H1 (cell line): ENCODE measurements around the gene TOMM40L. TPM values are rescaled to one million over a fixed set of nuclear protein-coding genes. Genes with fewer than 3 reads are reported as not detected.

Experiments
- CTCF ChIA-PET: fragments of 300-600 bp; sonication (Branson Sonifier 250); formaldehyde crosslinking; loops from one replicate; lab custom pipeline; 2021; ENCODE audit not compliant: partially characterized antibody; lab: Charles Lee
- POLR2A ChIA-PET: fragments of 300-600 bp; sonication (Branson Sonifier 250); formaldehyde crosslinking; loops from one replicate; lab custom pipeline; 2021; ENCODE audit warnings: inconsistent platforms; ENCODE audit not compliant: partially characterized antibody; lab: Charles Lee
- DNase-seq, 2 experiments: peaks; one replicate each; pipeline versions ENCODE4 v3.0.0 to v3.0.0-alpha.2; 2010 to 2022; ENCODE audit warnings: low spot score in 2 of 2, low read depth in 1 of 2, mixed read lengths in 1 of 2
- FAIRE-seq: peaks from 2 replicates; lab custom pipeline; 2011; peaks lifted over from hg19 to GRCh38; lab: Jason Lieb, UNC
- H2AFZ ChIP-seq: 2 replicates; pipeline ENCODE4 v1.8.1; 2012; ENCODE audit warnings: low read length, inconsistent platforms
- H2AK5ac ChIP-seq: 2 replicates; pipeline ENCODE4 v1.6.1; 2013; ENCODE audit warnings: low read depth, low read length
- H2BK120ac ChIP-seq: replicated peaks from 2 replicates; pipeline ENCODE3; 2013; ENCODE audit warnings: low read depth, low read length, inconsistent platforms
- H2BK12ac ChIP-seq: 2 replicates; pipeline ENCODE4 v1.6.1; 2013; ENCODE audit warnings: low read depth, low read length
- H2BK15ac ChIP-seq: 2 replicates; pipeline ENCODE4 v1.6.1; 2013; ENCODE audit warnings: low read length
- H2BK20ac ChIP-seq: 2 replicates; pipeline ENCODE4 v1.6.1; 2013; ENCODE audit warnings: low read length
- H2BK5ac ChIP-seq: 2 replicates; pipeline ENCODE4 v1.6.1; 2013; ENCODE audit warnings: low read depth, low read length
- H3K14ac ChIP-seq: 2 replicates; pipeline ENCODE4 v1.6.1; 2013; ENCODE audit warnings: inconsistent platforms; ENCODE audit not compliant: insufficient read length
- H3K18ac ChIP-seq: 2 replicates; pipeline ENCODE4 v1.6.1; 2013; ENCODE audit warnings: low read length; ENCODE audit errors: extremely low read depth
- H3K23ac ChIP-seq: 2 replicates; pipeline ENCODE4 v1.6.1; 2013; ENCODE audit warnings: inconsistent platforms; ENCODE audit not compliant: insufficient read length
- H3K23me2 ChIP-seq: 2 replicates; pipeline ENCODE4 v1.6.1; 2013; ENCODE audit warnings: low read depth, low read length
- H3K27ac ChIP-seq: 2 replicates; pipeline ENCODE4 v1.6.1; 2011; ENCODE audit warnings: low read depth, low read length, inconsistent platforms
- H3K27me3 ChIP-seq, 4 experiments: replicated peaks in 1 of 4; 1 replicate in 1 of 4; 2 replicates in 3 of 4; pipeline versions ENCODE4 v1.6.1 to v1.8.1; 2011 to 2013; ENCODE audit warnings: low read length in 3 of 4, mild to moderate bottlenecking in 3 of 4, inconsistent platforms in 2 of 4, mixed read lengths in 2 of 4, moderate library complexity in 1 of 4; ENCODE audit not compliant: control insufficient read depth in 3 of 4, insufficient read depth in 3 of 4; ENCODE audit errors: extremely low read depth in 1 of 4
- H3K36me3 ChIP-seq, 4 experiments: 2 replicates each; pipeline versions ENCODE4 v1.6.1 to v1.8.1; 2011 to 2013; ENCODE audit warnings: mild to moderate bottlenecking in 4 of 4, low read length in 3 of 4, moderate library complexity in 2 of 4, control low read depth in 1 of 4, inconsistent platforms in 1 of 4; ENCODE audit not compliant: insufficient read depth in 4 of 4, control insufficient read depth in 2 of 4
- H3K4ac ChIP-seq: replicated peaks from 2 replicates; pipeline ENCODE3; 2013; ENCODE audit warnings: low read length, low read depth, mixed read lengths, inconsistent platforms; ENCODE audit not compliant: insufficient read length
- H3K4me1 ChIP-seq, 4 experiments: replicated peaks in 1 of 4; 1 replicate in 1 of 4; 2 replicates in 3 of 4; pipeline versions ENCODE4 v1.6.1 to v1.8.1; 2011 to 2013; ENCODE audit warnings: low read length in 3 of 4, inconsistent platforms in 2 of 4, mixed read lengths in 1 of 4; ENCODE audit not compliant: insufficient read depth in 4 of 4, control insufficient read depth in 3 of 4
- H3K4me2 ChIP-seq, 2 experiments: 2 replicates each; pipeline versions ENCODE4 v1.6.1 to v1.8.1; 2011 to 2013; ENCODE audit warnings: low read depth in 2 of 2, low read length in 2 of 2, control low read depth in 1 of 2, inconsistent platforms in 1 of 2, mild to moderate bottlenecking in 1 of 2; ENCODE audit not compliant: insufficient read depth in 1 of 2
- H3K4me3 ChIP-seq, 4 experiments: fragments of 200-600, 300-600 bp in 1 of 4; sonication (generic), shearing (Covaris generic), sonication (Bioruptor Twin) in 1 of 4; 2 replicates each; pipeline versions ENCODE4 v1.5.1 to v1.8.1; 2011 to 2016; ENCODE audit warnings: low read length in 4 of 4, low read depth in 3 of 4, control low read depth in 2 of 4, inconsistent platforms in 2 of 4, mild to moderate bottlenecking in 2 of 4, mixed read lengths in 1 of 4, moderate library complexity in 1 of 4; ENCODE audit not compliant: insufficient read depth in 2 of 4; ENCODE audit errors: extremely low read depth in 1 of 4
- H3K56ac ChIP-seq: replicated peaks from 2 replicates; pipeline ENCODE3; 2013; ENCODE audit warnings: low read depth, mild to moderate bottlenecking, mixed read lengths, low read length, inconsistent platforms; ENCODE audit not compliant: insufficient read length
- H3K79me1 ChIP-seq: 2 replicates; pipeline ENCODE4 v1.6.1; 2013; ENCODE audit warnings: low read depth, low read length, control low read depth
- H3K79me2 ChIP-seq, 2 experiments: 2 replicates each; pipeline versions ENCODE4 v1.6.1 to v1.8.1; 2012 to 2013; ENCODE audit warnings: low read length in 2 of 2, mild to moderate bottlenecking in 2 of 2, inconsistent platforms in 1 of 2; ENCODE audit not compliant: insufficient read depth in 2 of 2, control insufficient read depth in 1 of 2
- H3K9ac ChIP-seq, 4 experiments: replicated peaks in 1 of 4; 1 replicate in 1 of 4; 2 replicates in 3 of 4; pipeline versions ENCODE4 v1.6.1 to v1.8.1; 2011 to 2013; ENCODE audit warnings: low read depth in 3 of 4, low read length in 3 of 4, control low read depth in 2 of 4, mild to moderate bottlenecking in 2 of 4, moderate library complexity in 2 of 4, inconsistent platforms in 1 of 4; ENCODE audit errors: extremely low read depth in 1 of 4
- H3K9me3 ChIP-seq, 2 experiments: 2 replicates each; pipeline versions ENCODE4 v1.6.1 to v1.8.1; 2012 to 2013; ENCODE audit warnings: mild to moderate bottlenecking in 2 of 2, moderate library complexity in 2 of 2, control low read depth in 1 of 2, inconsistent platforms in 1 of 2, low read depth in 1 of 2, low read length in 1 of 2, mixed read lengths in 1 of 2; ENCODE audit not compliant: insufficient read depth in 2 of 2
- H4K20me1 ChIP-seq, 2 experiments: replicated peaks in 1 of 2; 2 replicates each; pipeline versions ENCODE3 to v1.8.1; 2011 to 2013; ENCODE audit warnings: inconsistent platforms in 2 of 2, low read length in 2 of 2, mild to moderate bottlenecking in 1 of 2; ENCODE audit not compliant: insufficient read depth in 2 of 2, control insufficient read depth in 1 of 2
- H4K5ac ChIP-seq: 2 replicates; pipeline ENCODE4 v1.6.1; 2013; ENCODE audit warnings: low read length, low read depth, mixed read lengths, inconsistent platforms; ENCODE audit not compliant: insufficient read length
- H4K8ac ChIP-seq: 2 replicates; pipeline ENCODE4 v1.8.0; 2013; ENCODE audit warnings: mild to moderate bottlenecking, moderate library complexity, low read length, inconsistent platforms; ENCODE audit not compliant: insufficient read depth; ENCODE audit errors: extremely low read depth
- H4K91ac ChIP-seq: replicated peaks from 2 replicates; pipeline ENCODE3; 2013; ENCODE audit warnings: low read length, mixed read lengths, inconsistent platforms; ENCODE audit not compliant: insufficient read length
- ATF2 ChIP-seq: IDR thresholded peaks from 2 replicates; pipeline ENCODE4 v1.6.1; 2012; ENCODE audit warnings: low read length, inconsistent platforms
- TEAD4 ChIP-seq: IDR thresholded peaks from 2 replicates; pipeline ENCODE4 v1.6.1; 2012; ENCODE audit warnings: low read depth, low read length, inconsistent platforms, mixed read lengths
- WGBS, 2 experiments: shearing (Covaris generic) in 1 of 2; methylation state at CpG; one replicate each; pipeline versions ENCODE4 v1.1.6 to v1.1.7; 2013 to 2015; ENCODE audit warnings: low lambda C conversion rate in 2 of 2, mixed read lengths in 2 of 2, inconsistent platforms in 1 of 2, low coverage in 1 of 2, missing lambda C conversion rate in 1 of 2; ENCODE audit not compliant: insufficient replicate concordance in 2 of 2, insufficient coverage in 1 of 2, insufficient read length in 1 of 2; ENCODE audit errors: extremely low coverage in 1 of 2, missing lambda C conversion rate in 1 of 2; 5-methylcytosine and 5-hydroxymethylcytosine counted together
- polyA plus RNA-seq, 7 experiments: library from polyadenylated mRNA; depleted of rRNA in 3 of 7; stranded (reverse) in 5 of 7; unstranded in 2 of 7; fragments of >200 nt in 5 of 7; fragments of 200-250 nt in 2 of 7; gene quantifications; 1 replicate in 5 of 7; 2 replicates in 1 of 7; 4 replicates in 1 of 7; pipeline versions ENCODE4 v1.2.1 to v1.2.3, GENCODE V29; 2011 to 2013; ENCODE audit warnings: missing spikeins in 2 of 7, mixed read lengths in 2 of 7
- total RNA-seq: library from RNA; stranded (reverse); fragmentation: NEBNext Ultra II Directional; extraction: Animal tissue kit (Norgen Biotek cat#: 25700); gene quantifications from 2 replicates; pipeline ENCODE4 v1.2.1, GENCODE V29; 2021

The TOMM40L gene
- total and polyA plus RNA-seq, 2 of the 8 experiments (the other 6 are each of a cell fraction or from before 2014, with no cell fraction given) = 11.4 to 15.0 TPM

- WGBS, 2 experiments = 84% methylated on average over 5 of the region's 5 CpGs; no CpG with 5 or more reads in 1 of the 2 experiments
Measured at GRCh38 chr1:161265305-161265704, 39.4 kb downstream of the TOMM40L start.

More at GRCh38 chr1:161265305-161265704, 39.4 kb downstream of the TOMM40L start:
- no peak overlapping the region for H3K9ac ChIP-seq
- H4K8ac ChIP-seq = no peak overlapping the region
- ChIA-PET POLR2A (no interaction called here), CTCF (interaction anchor here (1.2 to 3.2 kb wide), 5 partner anchors 9 to 42 kb away, joined by 3 to 18 read pairs (median 7); no protein-coding TSS in a partner anchor)
- no peak overlapping the region for H3K4me2 ChIP-seq
- H2BK5ac ChIP-seq = no peak overlapping the region
- no peak overlapping the region for H2BK12ac ChIP-seq
- no peak overlapping the region for H2BK15ac ChIP-seq
- no peak overlapping the region for H3K18ac ChIP-seq
- H4K91ac ChIP-seq = no peak overlapping the region
- no peaks in the 10 kb centered on the region for H3K79me2 ChIP-seq
- no peak overlapping the region for H3K27ac ChIP-seq
- no peak overlapping the region for H3K14ac ChIP-seq
- H2BK120ac ChIP-seq = no peak overlapping the region
- H3K56ac ChIP-seq = no peak overlapping the region
- H3K23ac ChIP-seq = no peak overlapping the region
- no peaks in the 10 kb centered on the region for H3K23me2 ChIP-seq
- no peak overlapping the region for H2AFZ ChIP-seq
- no peak overlapping the region for H2BK20ac ChIP-seq
- no peaks in the 10 kb centered on the region for H4K20me1 ChIP-seq
- H2AK5ac ChIP-seq = no peak overlapping the region
- H3K27me3 ChIP-seq = peaks cover 0 to 5% (median 4%) of the 10 kb centered on the region in 4 experiments; a peak in 5 of 7 replicates
- TF ChIP-seq ATF2 (no peak), TEAD4 (0 out of 2 replicates have a peak, but pooled peaks have one; percentile 8)
- no peak for FAIRE-seq
- no peak overlapping the region for H3K4me3 ChIP-seq
- no peaks in the 10 kb centered on the region for H3K79me1 ChIP-seq
- H3K4me1 ChIP-seq = peaks cover 3 to 11% (median 6%) of the 10 kb centered on the region in 4 experiments; a peak in 4 of 7 replicates
- no peaks in the 10 kb centered on the region for H3K9me3 ChIP-seq
- H3K36me3 ChIP-seq = no peaks in the 10 kb centered on the region
- no peak overlapping the region for H4K5ac ChIP-seq
- DNase-seq = no peak
- H3K4ac ChIP-seq = no peak overlapping the region
